PC-3 (cell line): ENCODE results near the gene ZFP28. TPM values are rescaled to one million over a fixed set of nuclear protein-coding genes. Genes with fewer than 3 reads are reported as not detected.

Experiments used
- ATAC-seq: fragments of 200-7000 bp; cut with Tn5 transposase; 2 replicates; pipeline ENCODE4 v1.9.1; 2020; ENCODE audit warnings: mild to moderate bottlenecking, moderate library complexity
- Bru-seq: library from RNA; stranded (reverse); fragments of 400-500 nt; gene quantifications from one replicate; lab custom pipeline; 2021; lab: Mats Ljungman, UMichigan
- BruChase-seq, 2 experiments: library from RNA; stranded (reverse); fragments of 400-500 nt; gene quantifications; one replicate each; lab custom pipeline; 2021; lab: Mats Ljungman, UMichigan
- BruUV-seq: library from RNA; stranded (reverse); fragments of 400-500 nt; replicated peaks from 2 replicates; lab custom pipeline; 2021; lab: Mats Ljungman, UMichigan
- CTCF ChIA-PET: fragments of 300-600 bp; sonication (Branson Sonifier 250); formaldehyde crosslinking; loops from one replicate; lab custom pipeline; 2022; ENCODE audit warnings: antibody characterized with exemption; lab: Charles Lee
- POLR2A ChIA-PET: fragments of 300-600 bp; sonication (Branson Sonifier 250); formaldehyde crosslinking; loops from one replicate; lab custom pipeline; 2022; ENCODE audit warnings: antibody characterized with exemption; ENCODE audit not compliant: unreplicated experiment; lab: Charles Lee
- DNase-seq: peaks from one replicate; pipeline ENCODE4 v3.0.0-alpha.2; 2015
- H2AFZ ChIP-seq: fragments of 300-600 bp; sonication (generic); 2 replicates; pipeline ENCODE4 v1.6.0; 2016; ENCODE audit warnings: antibody characterized with exemption, low read length
- H3F3A ChIP-seq: fragments of 300-600 bp; sonication (generic); one replicate; pipeline ENCODE4 v1.6.0; 2017; ENCODE audit warnings: antibody characterized with exemption, low read length, control low read depth, mild to moderate bottlenecking; ENCODE audit not compliant: unreplicated experiment
- H3K27ac ChIP-seq: fragments of 300-600 bp; sonication (generic); 2 replicates; pipeline ENCODE4 v1.5.1; 2016; ENCODE audit warnings: mild to moderate bottlenecking, low read length
- H3K27me3 ChIP-seq: fragments of 300-600 bp; sonication (generic); 2 replicates; pipeline ENCODE4 v1.6.1; 2016; ENCODE audit warnings: low read length, mixed read lengths
- H3K36me3 ChIP-seq: fragments of 300-600 bp; sonication (generic); 2 replicates; pipeline ENCODE4 v1.6.1; 2016; ENCODE audit warnings: low read depth, mixed run types, low read length, mixed read lengths
- H3K4me1 ChIP-seq: fragments of 300-600 bp; sonication (generic); 2 replicates; pipeline ENCODE4 v1.5.1; 2016; ENCODE audit warnings: low read length; ENCODE audit not compliant: insufficient read depth
- H3K4me2 ChIP-seq: fragments of 300-600 bp; sonication (generic); 2 replicates; pipeline ENCODE4 v1.6.0; 2016; ENCODE audit warnings: low read length
- H3K4me3 ChIP-seq: fragments of 300-600 bp; sonication (generic); 2 replicates; pipeline ENCODE4 v1.5.1; 2016; ENCODE audit warnings: mild to moderate bottlenecking, low read length, mixed read lengths
- H3K79me2 ChIP-seq: fragments of 300-600 bp; sonication (generic); 2 replicates; pipeline ENCODE4 v1.6.1; 2017; ENCODE audit warnings: low read length, mixed read lengths
- H3K9ac ChIP-seq: fragments of 300-600 bp; sonication (generic); 2 replicates; pipeline ENCODE4 v1.6.0; 2016; ENCODE audit warnings: mild to moderate bottlenecking, low read length
- H3K9me2 ChIP-seq: fragments of 300-600 bp; sonication (generic); replicated peaks from 2 replicates; pipeline ENCODE4 v1.6.1; 2016; ENCODE audit warnings: mixed run types, low read length, mixed read lengths
- H3K9me3 ChIP-seq: fragments of 300-600 bp; sonication (generic); 2 replicates; pipeline ENCODE4 v1.6.1; 2016; ENCODE audit warnings: low read length, mixed read lengths
- H4K20me1 ChIP-seq: fragments of 300-600 bp; sonication (generic); 2 replicates; pipeline ENCODE4 v1.6.1; 2016; ENCODE audit warnings: low read length, mixed read lengths
- EZH2 ChIP-seq: fragments of 300-600 bp; sonication (generic); IDR thresholded peaks from one replicate; pipeline ENCODE4 v1.6.1; 2017; ENCODE audit warnings: antibody characterized with exemption, mild to moderate bottlenecking, low read length; ENCODE audit not compliant: unreplicated experiment
- EZH2phosphoT487 ChIP-seq: fragments of 300-600 bp; sonication (generic); IDR thresholded peaks from 2 replicates; pipeline ENCODE4 v1.6.1; 2018; ENCODE audit warnings: mild to moderate bottlenecking, antibody characterized with exemption, low read length, borderline replicate concordance
- intact Hi-C: fragments of 100-400 bp; cut with micrococcal nuclease; formaldehyde crosslinking; loops from 2 replicates; pipeline ENCODE4 v1.9.0; 2023
- long read RNA-seq: library from polyadenylated mRNA; unstranded; transcript quantifications from one replicate; pipeline ENCODE4 v2.0.0, GENCODE V29; 2021; ENCODE audit not compliant: unreplicated experiment
- total RNA-seq: library from RNA; depleted of rRNA; stranded (reverse); fragments of >200 nt; gene quantifications from 2 replicates; pipeline ENCODE4 v1.2.3, GENCODE V29; 2014; rRNA removed
- TF ChIP-seq, protein P1 (sequence below): fragments of 300-600 bp; sonication (generic); conservative IDR thresholded peaks from 2 replicates; pipeline ENCODE4 v1.5.1; 2017; ENCODE audit warnings: antibody characterized with exemption, low read depth, mild to moderate bottlenecking, low read length

ZFP28 gene
- total RNA-seq (0.58 and 2.2 TPM in 2 replicates), Bru-seq, nascent RNA (percentile 35 among the genes with signal in this experiment), BruChase-seq, experiment 1, labeled RNA remaining after a 6-hour chase (percentile 43 among the genes with signal in this experiment), BruChase-seq, experiment 2, labeled RNA remaining after a 2-hour chase (percentile 42 among the genes with signal in this experiment)
- long read RNA-seq, full-length matches to known transcripts, result 1 of 3 reads
- long read RNA-seq, partial matches to known transcripts, result 1 of 3 reads
- long read RNA-seq, other reads (novel, unspliced or antisense), result 1 of 3 reads

DNA sequence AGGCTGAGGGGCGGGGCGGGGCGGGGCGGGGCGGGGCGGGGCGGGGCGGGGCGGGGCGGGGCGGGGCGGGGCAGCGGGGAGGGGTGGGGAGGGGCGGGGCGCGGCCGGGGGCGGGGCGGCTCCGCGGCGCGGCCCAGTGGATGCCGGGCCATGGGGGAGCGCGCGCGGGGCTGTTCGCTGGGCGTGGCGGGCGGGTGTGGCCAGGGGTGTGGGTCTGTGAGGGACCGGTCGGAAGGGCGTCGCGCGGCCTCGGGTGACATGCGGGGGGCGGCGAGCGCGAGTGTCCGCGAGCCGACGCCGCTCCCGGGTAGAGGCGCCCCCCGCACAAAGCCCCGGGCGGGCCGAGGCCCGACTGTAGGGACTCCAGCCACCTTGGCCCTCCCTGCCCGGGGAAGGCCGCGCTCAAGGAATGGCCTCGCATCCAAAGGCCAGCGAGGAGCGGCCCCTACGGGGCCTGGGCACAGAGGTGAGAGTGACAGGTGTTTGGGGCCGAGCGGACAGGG is at the start of gene ZFP28:
ZFP28 (plus strand) TSS at position 188 of the 503 bp plus-strand sequence; CDS start at position 259, 71 bp downstream.
- peak within 1 kb of the TSS; percentile 14; the same call in 1 of the 2 replicates for H2AFZ ChIP-seq
- no peak within 1 kb of the TSS for H3K27ac ChIP-seq
- BruUV-seq, result no TSS peak
- H3K4me1 ChIP-seq, result no peaks in the 10 kb centered on the region
- ATAC-seq (peak; percentile 38), DNase-seq (no peak)
- H3K36me3 ChIP-seq, result 0 out of 2 replicates have a peak, but pooled peaks cover 3% of the 10 kb centered on the region
- intact Hi-C loops, result no loop called here
- no peaks in the 10 kb centered on the region for H3K79me2 ChIP-seq
- ChIA-PET CTCF (no interaction called here), POLR2A (no interaction called here)
- no peak within 1 kb of the TSS for H3K9ac ChIP-seq
- no peak within 1 kb of the TSS for H3K4me2 ChIP-seq
- no peak for TF ChIP-seq EZH2
- no peaks in the 10 kb centered on the region for H3F3A ChIP-seq
- no peaks in the 10 kb centered on the region for H3K27me3 ChIP-seq
- no peaks in the 10 kb centered on the region for H4K20me1 ChIP-seq
- no peaks in the 10 kb centered on the region for H3K9me2 ChIP-seq
- H3K9me3 ChIP-seq, result peaks cover 59% of the 10 kb centered on the region
- H3K4me3 ChIP-seq, result peak within 1 kb of the TSS; percentile 54; the same call in 1 of the 2 replicates

DNA sequence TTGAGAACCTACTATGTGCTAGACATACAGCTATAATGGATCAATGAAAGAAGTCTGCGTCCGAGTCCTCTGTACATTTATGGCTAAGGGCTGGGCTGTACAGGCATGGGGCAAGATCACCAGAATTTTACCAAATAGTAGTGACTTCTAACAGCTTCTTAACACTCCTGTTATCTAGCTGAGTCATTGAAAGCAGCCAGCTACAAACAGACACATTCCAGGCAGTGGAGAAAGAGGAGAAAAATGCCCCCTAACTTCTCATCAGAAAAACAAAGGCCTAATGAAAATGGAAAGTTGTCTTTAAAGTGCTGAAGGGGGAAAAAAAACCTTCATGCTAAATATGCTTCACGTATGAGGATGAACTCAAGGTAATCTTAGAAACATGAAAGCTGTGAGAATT is 47.3 kb upstream of the ZFP28 start:
- H2AFZ ChIP-seq, result no peak overlapping the region
- TF ChIP-seq EZH2 (no peak), EZH2phosphoT487 (no peak)
- TF ChIP-seq, protein P1, sequence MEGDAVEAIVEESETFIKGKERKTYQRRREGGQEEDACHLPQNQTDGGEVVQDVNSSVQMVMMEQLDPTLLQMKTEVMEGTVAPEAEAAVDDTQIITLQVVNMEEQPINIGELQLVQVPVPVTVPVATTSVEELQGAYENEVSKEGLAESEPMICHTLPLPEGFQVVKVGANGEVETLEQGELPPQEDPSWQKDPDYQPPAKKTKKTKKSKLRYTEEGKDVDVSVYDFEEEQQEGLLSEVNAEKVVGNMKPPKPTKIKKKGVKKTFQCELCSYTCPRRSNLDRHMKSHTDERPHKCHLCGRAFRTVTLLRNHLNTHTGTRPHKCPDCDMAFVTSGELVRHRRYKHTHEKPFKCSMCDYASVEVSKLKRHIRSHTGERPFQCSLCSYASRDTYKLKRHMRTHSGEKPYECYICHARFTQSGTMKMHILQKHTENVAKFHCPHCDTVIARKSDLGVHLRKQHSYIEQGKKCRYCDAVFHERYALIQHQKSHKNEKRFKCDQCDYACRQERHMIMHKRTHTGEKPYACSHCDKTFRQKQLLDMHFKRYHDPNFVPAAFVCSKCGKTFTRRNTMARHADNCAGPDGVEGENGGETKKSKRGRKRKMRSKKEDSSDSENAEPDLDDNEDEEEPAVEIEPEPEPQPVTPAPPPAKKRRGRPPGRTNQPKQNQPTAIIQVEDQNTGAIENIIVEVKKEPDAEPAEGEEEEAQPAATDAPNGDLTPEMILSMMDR, result no peak
- H3K27ac ChIP-seq, result no peak overlapping the region
- BruUV-seq, result no TSS peak
- H3K9ac ChIP-seq, result no peak overlapping the region
- H4K20me1 ChIP-seq, result no peaks in the 10 kb centered on the region
- ChIA-PET POLR2A (no interaction called here), CTCF (no interaction called here)
- no peak overlapping the region for H3K4me3 ChIP-seq
- intact Hi-C loops, result no loop called here
- H3K27me3 ChIP-seq, result no peaks in the 10 kb centered on the region
- H3K9me2 ChIP-seq, result no peaks in the 10 kb centered on the region
- DNase-seq, result no peak
- no peaks in the 10 kb centered on the region for H3F3A ChIP-seq
- no peak overlapping the region for H3K4me2 ChIP-seq
- ATAC-seq, result no peak
- H3K79me2 ChIP-seq, result 0 out of 2 replicates have a peak, but pooled peaks cover 6% of the 10 kb centered on the region
- no peaks in the 10 kb centered on the region for H3K4me1 ChIP-seq
- peaks cover 84% of the 10 kb centered on the region for H3K9me3 ChIP-seq
- peaks cover 54% of the 10 kb centered on the region for H3K36me3 ChIP-seq

DNA sequence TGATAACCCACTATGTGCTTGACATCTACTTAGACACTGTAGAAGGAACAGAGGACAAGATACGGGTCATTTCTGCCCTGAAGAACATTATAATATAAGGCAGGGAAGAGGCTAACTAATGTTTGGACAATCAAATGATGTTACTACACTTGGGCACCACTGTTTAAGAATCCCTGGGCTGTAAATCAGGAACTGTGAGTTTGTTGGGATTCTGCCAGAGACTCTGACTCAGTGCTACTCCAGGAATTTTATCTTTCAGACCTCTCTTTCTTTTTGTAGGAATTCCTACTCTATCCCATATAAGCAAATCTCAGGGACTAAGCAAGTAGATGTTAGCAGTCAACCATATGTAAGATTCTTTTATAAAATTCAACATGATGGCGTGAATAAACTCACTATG is 34.2 kb upstream of the ZFP28 start:
- DNase-seq (no peak), ATAC-seq (no peak)
- Histone ChIP-seq H3K36me3 (peaks cover 9% of the 10 kb centered on the region; the same call in 1 of the 2 replicates), H3K9me2 (no peaks in the 10 kb centered on the region), H3K27ac (no peak overlapping the region), H2AFZ (no peak overlapping the region), H4K20me1 (no peaks in the 10 kb centered on the region), H3K79me2 (no peaks in the 10 kb centered on the region), H3K9ac (no peak overlapping the region), H3K4me2 (no peak overlapping the region), H3K27me3 (no peaks in the 10 kb centered on the region), H3K4me1 (no peaks in the 10 kb centered on the region), H3F3A (no peaks in the 10 kb centered on the region), H3K4me3 (no peak overlapping the region), H3K9me3 (peaks cover 61% of the 10 kb centered on the region)
- ChIA-PET CTCF (no interaction called here), POLR2A (no interaction called here)
- intact Hi-C loops, result no loop called here
- TF ChIP-seq, protein P1, result no peak
- TF ChIP-seq EZH2 (no peak), EZH2phosphoT487 (no peak)
- BruUV-seq, result no TSS peak
